ENCODE results near the gene CHRNA3.
A peak's percentile ranks its signal among the peaks of the same experiment; 100 is the strongest.

CHRNA3 gene

DNA sequence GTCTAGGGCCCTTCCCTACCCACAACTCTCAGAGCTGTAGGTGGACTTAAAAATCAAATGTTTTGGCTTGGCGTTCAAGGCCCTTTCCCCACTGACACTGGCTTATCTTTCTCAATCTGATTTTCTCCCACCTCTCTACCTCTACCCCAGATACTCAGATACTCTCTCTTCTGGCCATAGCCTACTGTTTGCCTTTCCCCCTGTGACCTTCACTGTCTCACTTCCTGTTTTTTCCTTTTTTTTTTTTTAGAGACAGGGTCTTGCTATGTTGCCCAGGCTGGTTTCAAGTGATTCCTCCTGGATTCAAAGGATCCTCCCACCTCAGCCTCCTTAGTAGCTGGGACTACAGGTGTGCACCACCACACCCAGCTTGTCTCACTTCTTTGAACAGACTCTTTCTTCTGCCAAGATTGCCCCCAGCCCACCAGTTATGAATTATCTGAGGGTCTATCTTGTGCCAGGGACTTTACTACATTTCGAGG is 15.6 kb upstream of the CHRNA3 start:
- no peak for DNase-seq (ENCODE audit: low spot score)

DNA sequence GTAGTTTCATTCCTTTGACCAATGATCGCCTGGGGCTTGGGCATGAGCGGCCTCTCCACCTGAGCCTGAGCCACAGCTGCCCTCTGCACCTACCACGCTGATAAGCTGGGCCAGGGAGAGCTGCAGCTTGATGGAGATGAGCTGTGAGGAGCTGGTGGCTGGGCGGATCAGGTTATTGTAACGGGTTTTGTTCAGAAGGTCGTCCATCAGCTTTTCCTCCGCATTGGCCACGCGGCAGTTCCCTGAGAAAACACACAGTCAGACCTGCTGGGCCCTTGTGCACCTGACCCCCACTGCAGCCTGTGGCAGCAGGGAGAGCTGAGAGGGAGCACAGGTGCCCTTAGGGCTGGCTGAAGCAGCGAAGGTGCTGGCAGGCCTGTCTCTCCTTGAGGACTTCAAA is 14.6 kb upstream of the CHRNA3 start:
- DNase-seq (ENCODE audit: low spot score): no peak

- DNase-seq (ENCODE audit: low spot score): no peak
Observed at GRCh38 chr15:78634210-78635145, 13.7 kb upstream of the CHRNA3 start.

DNA sequence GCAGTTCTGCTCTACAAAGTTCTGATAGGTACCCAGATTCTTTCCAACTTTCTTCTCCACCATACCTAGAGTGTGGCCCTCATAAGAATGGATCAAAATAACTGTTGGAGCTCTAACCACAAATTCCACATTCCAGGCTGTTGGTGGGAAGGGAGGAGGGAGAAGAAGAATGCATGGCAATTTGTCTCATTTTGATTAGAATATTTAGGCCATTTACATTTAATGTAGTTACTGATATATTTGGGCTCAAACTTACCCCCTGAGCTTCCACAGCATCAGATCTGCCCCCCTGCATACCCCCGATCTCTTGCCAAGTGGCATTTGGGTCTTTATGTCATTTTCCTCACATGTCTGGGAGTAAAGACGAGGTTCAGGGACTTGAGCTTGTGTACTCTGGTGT is 12.6 kb upstream of the CHRNA3 start:
- no peak for DNase-seq (ENCODE audit: low spot score)

GRCh38 chr15:78630886-78631633 is 10.3 kb upstream of the CHRNA3 start:
- no peak for DNase-seq (ENCODE audit: low spot score)

DNA sequence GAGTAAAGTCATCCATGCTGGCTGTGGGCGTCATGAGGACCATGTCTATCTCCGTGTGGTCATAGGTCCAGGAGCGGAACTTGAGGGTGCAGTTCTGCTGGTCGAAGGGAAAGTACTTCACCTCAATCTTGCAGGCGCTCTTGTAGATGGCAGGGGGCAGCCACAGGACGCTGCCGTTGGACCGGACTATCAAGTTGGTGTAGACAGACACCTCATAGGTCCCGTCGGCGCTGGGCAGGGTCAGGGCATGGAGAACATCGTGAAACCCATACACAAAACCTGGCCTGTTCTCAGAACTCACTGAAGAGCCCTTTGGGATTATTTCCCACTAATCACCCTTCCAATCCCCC is 8.9 kb upstream of the CHRNA3 start:
- no peak for DNase-seq (ENCODE audit: low spot score)

DNA sequence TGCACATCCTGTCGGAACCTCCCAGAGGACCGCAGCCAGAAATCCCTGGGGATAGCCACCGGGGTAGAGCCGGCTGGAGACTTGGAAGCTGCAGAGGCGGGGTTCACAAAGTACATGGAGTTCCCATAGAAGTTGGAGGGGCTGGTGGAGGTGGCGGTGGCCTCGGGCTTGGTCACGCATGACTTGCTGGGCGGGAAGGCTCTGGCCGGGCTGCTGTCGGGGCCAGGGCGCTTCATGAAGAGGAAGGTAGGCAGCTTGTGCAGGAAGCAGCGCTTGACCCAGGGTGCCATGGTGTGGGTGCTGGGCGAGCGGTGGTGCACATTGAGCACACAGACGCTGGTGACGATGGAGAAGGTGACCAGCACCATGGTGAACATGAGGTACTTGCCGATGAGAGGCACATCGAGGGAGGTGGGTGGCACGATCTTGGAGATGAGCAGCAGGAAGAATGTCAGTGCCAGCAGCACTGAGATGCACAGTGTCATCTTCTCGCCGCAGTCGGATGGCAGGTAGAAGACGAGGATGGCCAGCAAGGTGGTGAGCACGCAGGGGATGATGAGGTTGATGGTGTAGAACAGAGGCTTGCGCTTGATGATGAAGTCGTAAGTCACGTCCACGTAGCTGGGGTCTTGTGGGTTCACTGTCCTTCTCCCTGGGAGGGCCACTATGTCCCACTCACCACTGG is 8.4 kb upstream of the CHRNA3 start:
- DNase-seq (ENCODE audit: low spot score): no peak

GRCh38 chr15:78628227-78628626 is 7.4 kb upstream of the CHRNA3 start:
- DNase-seq (ENCODE audit: low spot score): no peak

DNA sequence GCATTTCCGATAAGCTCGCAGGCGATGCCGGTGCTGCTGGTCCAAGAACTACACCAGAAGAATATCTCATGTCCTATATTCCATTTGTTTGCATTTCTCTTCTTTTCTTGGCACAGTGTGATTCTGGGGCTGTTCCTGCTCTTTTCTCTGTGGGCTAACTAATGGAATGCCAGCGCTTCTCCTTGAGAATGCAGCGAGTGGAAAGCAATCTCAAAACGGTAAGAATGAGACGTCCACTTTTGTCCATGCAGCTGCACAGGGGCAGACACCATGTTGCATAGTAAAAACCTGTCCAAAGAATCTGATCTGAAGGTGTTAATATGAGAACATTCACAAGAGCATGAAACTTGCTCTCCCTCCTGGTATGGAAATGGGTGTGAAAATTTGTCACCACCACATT is 6.6 kb upstream of the CHRNA3 start:
- DNase-seq (ENCODE audit: low spot score): no peak

GRCh38 chr15:78626381-78626995 is 5.7 kb upstream of the CHRNA3 start:
- DNase-seq (ENCODE audit: low spot score): no peak

DNA sequence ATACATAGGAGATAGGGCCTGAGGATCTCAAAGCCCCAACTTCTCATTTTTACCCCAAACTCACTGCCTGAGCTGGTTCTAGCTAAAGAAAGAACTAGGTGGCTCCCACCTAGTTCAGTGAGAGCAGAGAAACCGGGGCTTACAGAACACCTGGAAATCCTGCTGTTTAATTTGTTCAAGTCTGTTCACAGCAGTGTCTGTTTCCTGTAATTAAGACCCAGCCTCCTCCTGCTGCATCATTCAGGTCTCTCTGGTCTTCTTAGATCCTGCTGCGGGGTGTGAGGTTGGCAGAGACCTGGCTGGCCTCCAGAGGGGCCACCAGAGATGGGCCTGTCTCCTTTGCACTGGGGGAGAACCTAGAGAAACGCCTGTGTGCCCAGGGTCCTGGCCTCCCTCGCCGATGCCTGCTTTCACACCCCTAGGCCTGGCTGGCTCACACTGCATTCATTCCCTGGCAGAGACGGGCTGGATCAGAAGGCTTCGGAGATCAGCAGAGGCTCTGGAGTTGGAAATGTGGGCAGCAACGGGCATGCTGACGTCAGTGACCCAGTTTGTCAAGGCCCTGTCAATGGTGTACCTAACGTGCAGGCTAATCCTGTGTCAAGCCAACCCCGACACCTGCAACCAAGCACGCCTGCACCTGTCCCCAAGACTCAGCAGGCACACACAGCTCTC is 4.9 kb upstream of the CHRNA3 start:
- DNase-seq (ENCODE audit: low spot score): no peak

GRCh38 chr15:78624651-78625590 is 4.1 kb upstream of the CHRNA3 start:
- no peak for DNase-seq (ENCODE audit: low spot score)

GRCh38 chr15:78623786-78624497 is 3.1 kb upstream of the CHRNA3 start:
- no peak for DNase-seq (ENCODE audit: low spot score)

DNA sequence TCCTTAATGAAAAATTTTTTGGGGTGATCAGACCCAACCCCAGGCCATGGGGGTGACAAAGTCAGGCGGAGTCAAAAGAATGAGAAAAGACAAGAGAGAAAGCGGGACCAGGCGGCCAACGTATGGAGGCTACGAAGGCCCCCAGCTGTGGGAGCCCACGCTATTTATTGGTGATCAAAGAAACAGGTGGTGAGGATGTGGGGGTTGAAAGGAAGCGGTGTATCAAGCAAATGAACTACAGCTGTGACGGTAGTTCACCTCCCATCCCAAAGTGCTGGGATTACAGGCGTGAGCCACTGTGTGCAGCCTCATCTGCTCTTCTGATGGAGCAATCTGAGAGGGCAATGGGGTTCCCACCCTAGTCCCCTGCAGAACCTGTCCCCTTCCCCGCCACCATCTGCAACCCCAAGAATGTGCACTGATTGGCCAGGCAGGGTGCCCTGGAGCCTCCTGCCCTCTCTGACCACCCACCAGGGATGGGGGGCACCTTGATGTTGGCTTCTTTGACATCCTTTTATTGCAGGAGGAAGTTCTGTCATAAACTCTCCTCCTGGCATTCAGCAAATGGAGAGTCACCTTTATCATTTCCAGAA is 1.1 kb upstream of the CHRNA3 start:
- DNase-seq (ENCODE audit: low spot score): no peak

- DNase-seq (ENCODE audit: low spot score): peak; percentile 80
Observed at GRCh38 chr15:78620021-78620526, 722 bp downstream of the CHRNA3 start.

DNA sequence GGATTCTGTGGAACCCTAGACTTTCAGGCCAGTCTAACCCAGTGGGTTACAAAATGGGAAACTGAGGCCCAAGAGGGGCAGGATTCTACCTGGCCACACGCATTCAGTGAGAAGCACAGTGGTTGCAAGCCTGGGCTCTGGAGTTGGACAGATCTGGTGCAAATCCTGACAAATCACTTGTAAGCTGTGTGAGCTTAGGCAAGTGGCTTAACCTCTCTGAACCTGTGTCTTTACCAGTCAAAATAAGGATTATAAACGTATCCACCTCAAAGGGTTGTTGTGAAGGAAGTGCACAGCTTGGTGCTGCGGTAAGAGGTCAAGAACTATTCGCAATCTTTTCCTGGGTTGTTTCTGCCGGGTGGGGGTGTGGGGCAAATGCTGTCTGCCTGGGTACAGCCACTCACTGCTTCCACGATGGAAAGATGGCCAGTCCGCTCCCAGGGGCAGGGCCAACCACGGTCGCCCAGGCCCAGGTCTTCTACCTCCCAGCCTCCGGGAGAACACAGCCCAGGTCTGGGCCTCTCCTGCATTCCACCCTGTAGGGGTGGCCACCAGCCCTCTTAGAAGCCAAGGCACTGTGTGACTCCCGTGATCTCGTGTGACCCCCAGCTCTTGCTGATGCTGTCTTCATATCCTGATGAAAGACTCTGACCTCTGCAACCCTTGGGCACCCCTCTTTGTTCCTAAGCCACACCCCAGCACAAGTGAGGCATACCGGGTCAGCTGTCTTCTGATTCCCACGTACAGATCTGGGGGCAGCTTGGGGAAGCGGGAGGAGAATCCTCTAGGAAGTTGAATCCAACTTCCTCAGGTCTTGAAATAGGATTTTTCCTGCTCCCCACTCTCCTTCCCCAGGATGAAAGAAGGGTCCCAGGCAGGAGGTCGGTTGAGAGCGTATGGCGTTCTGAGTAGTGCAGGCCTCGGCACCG is 1.5 kb downstream of the CHRNA3 start:
- DNase-seq (ENCODE audit: low spot score): peak; percentile 41

DNA sequence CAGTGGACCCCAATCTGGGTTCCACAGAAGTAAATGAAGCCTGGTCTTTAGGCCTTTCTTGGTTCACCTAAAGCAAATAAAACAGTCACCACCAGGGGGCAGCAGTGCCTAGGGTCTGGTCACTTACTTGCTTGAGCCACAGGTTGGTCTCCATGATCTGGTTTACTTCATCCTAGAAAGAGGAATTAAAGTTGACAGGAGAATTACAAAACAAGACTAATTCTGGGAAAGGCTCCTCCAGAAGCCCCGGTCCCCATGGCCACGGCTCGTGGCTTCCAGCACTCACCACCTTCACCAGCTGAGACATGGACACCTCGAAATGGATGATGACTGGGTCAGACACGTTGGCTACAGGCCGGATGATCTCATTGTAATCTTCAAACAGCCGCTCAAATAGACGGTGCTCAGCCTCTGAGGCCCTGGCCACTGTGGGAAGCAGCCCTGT is 2.3 kb downstream of the CHRNA3 start:
- DNase-seq (ENCODE audit: low spot score): peak; percentile 91

GRCh38 chr15:78618064-78618463 is 2.7 kb downstream of the CHRNA3 start:
- DNase-seq (ENCODE audit: low spot score): no peak

All from HuH-7 (cell line).